ENCODE measurements around the gene TMEM129. TPM values are rescaled to one million over a fixed set of nuclear protein-coding genes. Genes with fewer than 3 reads are reported as not detected.

TMEM129 gene
- total RNA-seq, 4 donors from 2014 or later = 64.8 to 138 (median 106) TPM

DNA sequence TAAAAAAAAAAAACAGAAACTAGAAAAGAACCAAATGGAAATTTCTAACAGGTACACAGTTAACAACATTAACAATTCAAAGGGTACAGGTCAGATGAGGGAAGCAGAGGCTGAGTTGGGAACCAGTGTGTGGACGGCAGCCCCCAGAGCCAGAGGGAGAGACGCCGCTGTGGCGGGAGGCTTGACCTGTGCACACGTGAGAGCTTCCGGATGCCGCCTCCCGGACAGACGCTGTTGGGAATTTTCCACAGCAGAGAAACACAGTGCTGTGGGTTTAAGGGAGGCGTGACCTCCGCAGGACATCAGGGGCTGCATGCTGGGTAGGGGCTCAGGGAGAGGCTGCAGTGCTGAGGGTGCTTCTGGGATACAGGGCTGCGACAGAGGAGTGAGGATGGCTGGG lies 22.4 kb upstream of the TMEM129 start:
- no peaks in the 10 kb centered on the region for H3K9me3 ChIP-seq
- no peaks in the 10 kb centered on the region for H3K36me3 ChIP-seq

DNA sequence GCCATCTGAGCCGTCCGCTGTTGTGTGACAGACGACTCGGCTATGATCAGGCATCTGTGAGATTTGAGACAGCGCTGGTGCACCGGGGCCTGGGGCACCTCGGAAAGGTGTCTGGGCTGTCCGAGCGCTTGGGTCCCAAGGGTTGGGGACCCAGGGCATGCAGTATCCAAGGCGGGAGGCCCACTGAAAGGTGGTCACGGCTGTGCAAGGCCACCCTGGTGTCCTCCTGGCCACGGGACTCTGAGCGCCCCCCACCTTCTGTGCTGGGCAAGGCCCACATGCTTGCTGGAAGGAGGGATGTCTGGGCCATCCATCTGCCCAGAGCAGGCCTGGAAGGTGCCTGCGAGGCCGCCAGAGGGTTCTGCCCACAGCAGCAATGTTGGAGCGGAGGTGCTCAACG lies 20.1 kb upstream of the TMEM129 start:
- Histone ChIP-seq H3K27ac (no peak overlapping the region), H3K4me1 (peaks cover 0 to 6% of the 10 kb centered on the region in 2 donors), H3K27me3 (no peaks in the 10 kb centered on the region), H3K36me3 (no peaks in the 10 kb centered on the region), H3K4me3 (replicated peaks in 1 of 3) (no peak overlapping the region), H3K9me3 (no peaks in the 10 kb centered on the region)
- DNase-seq = no peak
- 87 to 92% methylated on average over 11 to 13 of the region's 17 CpGs for WGBS, 2 donors
- intact Hi-C loops (cut with DNase I) = no loop called here
- TF ChIP-seq, protein P1, sequence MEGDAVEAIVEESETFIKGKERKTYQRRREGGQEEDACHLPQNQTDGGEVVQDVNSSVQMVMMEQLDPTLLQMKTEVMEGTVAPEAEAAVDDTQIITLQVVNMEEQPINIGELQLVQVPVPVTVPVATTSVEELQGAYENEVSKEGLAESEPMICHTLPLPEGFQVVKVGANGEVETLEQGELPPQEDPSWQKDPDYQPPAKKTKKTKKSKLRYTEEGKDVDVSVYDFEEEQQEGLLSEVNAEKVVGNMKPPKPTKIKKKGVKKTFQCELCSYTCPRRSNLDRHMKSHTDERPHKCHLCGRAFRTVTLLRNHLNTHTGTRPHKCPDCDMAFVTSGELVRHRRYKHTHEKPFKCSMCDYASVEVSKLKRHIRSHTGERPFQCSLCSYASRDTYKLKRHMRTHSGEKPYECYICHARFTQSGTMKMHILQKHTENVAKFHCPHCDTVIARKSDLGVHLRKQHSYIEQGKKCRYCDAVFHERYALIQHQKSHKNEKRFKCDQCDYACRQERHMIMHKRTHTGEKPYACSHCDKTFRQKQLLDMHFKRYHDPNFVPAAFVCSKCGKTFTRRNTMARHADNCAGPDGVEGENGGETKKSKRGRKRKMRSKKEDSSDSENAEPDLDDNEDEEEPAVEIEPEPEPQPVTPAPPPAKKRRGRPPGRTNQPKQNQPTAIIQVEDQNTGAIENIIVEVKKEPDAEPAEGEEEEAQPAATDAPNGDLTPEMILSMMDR (IDR thresholded peaks at IDR 0.05) = no peak
- no peak for TF ChIP-seq POLR2A (IDR thresholded peaks at IDR 0.05)

More for the DNA sequence above, 22.4 kb upstream of the TMEM129 start:
- WGBS, 2 donors = 74 to 76% methylated on average over 12 of the region's 12 CpGs
- TF ChIP-seq POLR2A (IDR thresholded peaks at IDR 0.05) = no peak
- TF ChIP-seq, protein P1 (IDR thresholded peaks at IDR 0.05) = no peak
- DNase-seq = no peak
- Histone ChIP-seq H3K4me3 (replicated peaks in 1 of 3) (no peak overlapping the region), H3K27me3 (no peaks in the 10 kb centered on the region), H3K27ac (no peak overlapping the region), H3K4me1 (peaks cover 0 to 2% of the 10 kb centered on the region in 2 donors)
- intact Hi-C loops (cut with DNase I) = no loop called here

- Histone ChIP-seq H3K4me3 (replicated peaks in 1 of 3) (no peak overlapping the region), H3K36me3 (no peaks in the 10 kb centered on the region), H3K27ac (no peak overlapping the region), H3K27me3 (no peaks in the 10 kb centered on the region), H3K4me1 (peaks cover 0 to 6% of the 10 kb centered on the region in 2 donors), H3K9me3 (no peaks in the 10 kb centered on the region)
- no peak for DNase-seq
- intact Hi-C loops (cut with DNase I) = no loop called here
- TF ChIP-seq, protein P1 (IDR thresholded peaks at IDR 0.05) = no peak
- no peak for TF ChIP-seq POLR2A (IDR thresholded peaks at IDR 0.05)
- 96 to 97% methylated on average over 13 to 19 of the region's 22 CpGs for WGBS, 2 donors
These were observed 19.0 kb upstream of the TMEM129 start for GRCh38 chr4:1740021-1740545.

GRCh38 chr4:1739358-1739757 lies 18.2 kb upstream of the TMEM129 start:
- Histone ChIP-seq H3K27ac (no peak overlapping the region), H3K4me1 (peaks cover 0 to 6% of the 10 kb centered on the region in 2 donors), H3K36me3 (no peaks in the 10 kb centered on the region), H3K9me3 (no peaks in the 10 kb centered on the region), H3K4me3 (replicated peaks in 1 of 3) (no peak overlapping the region), H3K27me3 (no peaks in the 10 kb centered on the region)
- intact Hi-C loops (cut with DNase I) = no loop called here
- DNase-seq = no peak
- TF ChIP-seq POLR2A (IDR thresholded peaks at IDR 0.05) = no peak
- TF ChIP-seq, protein P1 (IDR thresholded peaks at IDR 0.05) = no peak
- 94 to 100% methylated on average over 1 to 9 of the region's 9 CpGs for WGBS, 2 donors

DNA sequence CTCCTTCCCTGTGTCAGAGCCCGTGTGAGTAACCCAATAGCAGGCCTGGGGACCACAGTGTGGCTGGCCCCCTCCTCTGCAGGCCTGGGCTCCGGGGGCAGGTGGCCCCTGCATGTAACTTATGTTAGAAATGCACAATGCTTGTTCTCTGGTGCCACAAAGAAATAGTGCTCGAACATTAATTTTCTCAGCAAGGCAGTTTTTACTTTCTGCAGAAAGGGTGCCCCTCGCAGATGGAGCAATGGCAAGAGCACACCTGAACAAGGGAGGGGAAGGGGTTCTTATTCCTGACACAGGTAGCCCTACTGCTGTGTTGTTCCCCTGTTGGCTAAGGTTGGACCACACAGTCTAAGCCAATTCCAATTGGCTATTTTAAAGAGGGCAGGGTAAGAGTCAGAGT lies 17.3 kb upstream of the TMEM129 start:
- WGBS, 2 donors = 93 to 100% methylated on average over 3 of the region's 4 CpGs
- Histone ChIP-seq H3K27ac (no peak overlapping the region), H3K4me1 (peaks cover 0 to 6% of the 10 kb centered on the region in 2 donors), H3K9me3 (no peaks in the 10 kb centered on the region), H3K4me3 (replicated peaks in 1 of 3) (no peak overlapping the region), H3K27me3 (no peaks in the 10 kb centered on the region), H3K36me3 (no peaks in the 10 kb centered on the region)
- intact Hi-C loops (cut with DNase I) = no loop called here
- no peak for DNase-seq
- TF ChIP-seq POLR2A (IDR thresholded peaks at IDR 0.05) = no peak
- TF ChIP-seq, protein P1 (IDR thresholded peaks at IDR 0.05) = no peak
